Activated gamma-delta T cell treated with anti-CD3 and anti-CD28 coated beads, Interleukin-2, amount 50 U/mL, for 16 hours (primary cell): Measurements from ENCODE around the gene USH1C.

Experiments used
- DNase-seq: peaks from one replicate; pipeline ENCODE4 v3.0.0-alpha.2; 2020; ENCODE audit warnings: low read depth

The USH1C gene

DNA sequence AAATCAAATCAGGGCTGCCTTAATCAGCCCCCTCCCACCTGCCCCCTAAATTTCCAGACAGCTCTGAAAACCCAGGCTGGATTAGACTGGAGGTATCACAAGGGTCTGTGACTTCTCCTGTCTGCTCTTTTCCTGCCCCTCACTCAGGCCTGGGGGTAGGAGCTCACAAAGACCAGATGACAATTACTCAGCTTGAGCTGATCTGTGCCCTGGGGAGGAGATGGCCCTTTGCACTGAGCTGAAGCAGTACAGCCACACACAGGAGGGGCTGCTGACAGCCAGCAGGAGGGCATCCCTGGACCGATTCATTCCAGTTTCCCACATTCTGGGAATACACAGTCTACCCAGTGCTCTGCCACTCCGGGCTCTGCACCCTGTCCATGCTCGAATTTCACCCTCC is 71.7 kb downstream of the USH1C start:
- DNase-seq = no peak

DNA sequence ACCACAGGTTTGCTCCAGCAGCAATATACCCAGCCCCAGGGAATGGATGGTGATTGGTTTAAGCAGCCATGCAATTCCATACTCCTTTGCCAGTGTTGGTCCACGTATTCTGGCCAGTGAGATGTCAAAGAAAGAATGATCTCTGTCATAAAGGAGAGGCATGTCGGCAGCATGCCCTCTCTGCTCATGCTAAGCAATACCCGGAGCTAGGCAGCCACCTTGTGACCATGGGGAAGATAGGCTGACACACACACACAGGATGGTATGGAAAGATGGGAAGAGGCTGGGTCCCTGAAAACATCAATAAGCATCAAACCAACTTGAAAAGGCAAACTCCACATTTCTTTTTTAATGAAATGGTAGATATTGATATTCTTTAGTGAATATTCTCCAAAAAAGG is 72.7 kb downstream of the USH1C start:
- DNase-seq = no peak

DNA sequence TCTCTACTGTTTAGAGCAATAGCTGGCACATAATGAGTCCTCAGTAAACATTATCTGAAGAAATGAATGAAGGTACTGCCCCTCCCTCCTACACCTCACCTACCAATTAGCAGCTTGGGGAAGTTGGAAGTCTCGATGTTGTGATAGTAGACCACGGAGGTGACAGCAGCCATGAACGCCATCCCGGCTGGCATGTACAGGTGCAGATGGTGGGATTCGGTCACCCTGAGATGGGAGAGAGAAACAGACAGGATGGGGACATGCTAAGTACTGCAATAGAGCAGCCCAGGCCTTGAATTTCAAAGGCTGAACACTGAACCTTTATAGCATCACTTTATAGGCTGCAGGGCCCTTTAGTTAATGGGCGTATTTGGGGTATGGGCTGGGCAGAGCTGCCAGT is 74.2 kb downstream of the USH1C start:
- DNase-seq = no peak

DNA sequence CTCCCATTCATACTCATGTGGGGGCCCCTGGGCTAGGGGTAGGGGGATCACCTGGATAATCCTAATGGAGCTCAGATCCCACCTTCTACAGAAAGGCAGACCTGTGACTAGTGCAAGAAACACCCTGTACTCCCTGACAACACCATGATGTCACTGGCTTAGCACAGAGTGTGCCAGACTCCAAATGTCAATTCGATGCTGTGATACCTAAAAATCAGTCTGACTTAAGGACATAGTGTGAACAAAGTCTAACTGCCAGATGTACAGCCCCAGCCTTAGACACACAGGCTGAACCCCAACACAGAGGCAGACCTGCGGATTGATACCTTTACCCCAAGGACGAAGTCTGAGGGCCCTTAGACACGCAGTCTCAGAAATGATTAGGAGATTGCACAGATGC is 76.1 kb downstream of the USH1C start:
- no peak for DNase-seq

DNA sequence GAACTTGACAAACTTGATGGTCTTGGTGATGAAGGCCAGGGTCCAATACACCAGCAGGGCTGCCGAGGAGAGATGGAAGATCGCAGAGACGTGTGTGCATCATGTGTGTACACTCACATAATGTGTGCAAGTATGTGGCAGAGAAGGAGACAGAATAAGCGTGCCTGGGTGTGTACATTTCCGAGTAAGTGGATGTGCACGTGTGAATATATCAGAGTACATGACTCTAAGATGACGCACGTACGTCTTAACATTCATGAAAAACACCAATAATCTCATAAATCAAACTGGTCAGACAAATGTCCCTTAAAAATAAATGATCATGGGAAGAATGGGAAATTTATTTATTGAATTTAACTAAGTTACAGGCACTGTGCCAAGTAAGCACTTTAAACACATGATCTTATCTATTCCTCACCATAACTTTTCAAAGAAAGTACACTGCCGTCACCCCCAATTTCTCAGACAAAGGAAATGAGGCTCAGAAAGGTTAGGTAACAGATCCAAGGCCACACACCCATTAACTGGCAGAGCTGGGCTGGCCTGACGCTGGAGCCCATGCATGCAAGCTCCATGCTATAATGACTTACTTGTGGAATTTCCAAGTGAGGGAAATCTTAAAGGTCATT is 80.6 kb downstream of the USH1C start:
- DNase-seq = no peak

DNA sequence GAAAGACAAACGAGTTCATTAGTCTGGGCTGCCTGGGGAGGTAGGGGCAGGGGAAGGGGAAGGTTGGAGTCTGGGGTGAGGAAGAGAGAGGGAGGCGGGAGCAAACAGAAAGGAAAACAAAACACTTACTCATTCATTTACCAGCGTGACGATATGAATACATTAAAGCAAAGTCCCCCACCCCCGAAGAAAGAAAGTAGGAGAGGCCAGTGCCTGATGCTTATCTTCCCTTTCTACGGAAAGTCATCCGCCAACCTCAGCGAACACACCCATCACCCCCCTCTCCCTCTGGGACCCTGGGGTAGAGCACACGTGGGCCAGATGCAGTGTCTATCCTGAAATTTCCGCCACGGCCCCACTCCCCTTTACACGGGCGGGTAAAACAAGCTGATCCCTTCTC is 81.3 kb downstream of the USH1C start:
- DNase-seq = no peak

DNA sequence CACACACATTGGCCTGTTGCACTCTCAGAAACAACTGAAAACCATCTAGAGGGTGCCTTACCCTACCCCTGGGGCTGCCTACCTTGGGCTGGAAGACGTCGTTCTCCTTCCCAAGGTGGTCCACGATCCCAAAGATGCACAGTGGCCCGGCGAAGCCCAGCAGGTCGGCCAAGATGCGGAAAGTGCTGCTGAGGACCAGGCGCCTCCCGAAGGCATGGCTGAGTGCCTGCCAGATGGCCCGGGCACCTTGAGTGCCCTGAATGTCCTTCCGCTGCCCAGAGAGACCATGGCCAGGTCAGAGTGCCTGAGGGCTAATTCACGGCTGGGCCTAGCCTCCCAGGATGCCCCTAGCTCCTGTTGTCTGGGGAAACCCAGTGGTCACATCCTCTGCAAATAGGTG is 83.8 kb downstream of the USH1C start:
- no peak for DNase-seq

DNA sequence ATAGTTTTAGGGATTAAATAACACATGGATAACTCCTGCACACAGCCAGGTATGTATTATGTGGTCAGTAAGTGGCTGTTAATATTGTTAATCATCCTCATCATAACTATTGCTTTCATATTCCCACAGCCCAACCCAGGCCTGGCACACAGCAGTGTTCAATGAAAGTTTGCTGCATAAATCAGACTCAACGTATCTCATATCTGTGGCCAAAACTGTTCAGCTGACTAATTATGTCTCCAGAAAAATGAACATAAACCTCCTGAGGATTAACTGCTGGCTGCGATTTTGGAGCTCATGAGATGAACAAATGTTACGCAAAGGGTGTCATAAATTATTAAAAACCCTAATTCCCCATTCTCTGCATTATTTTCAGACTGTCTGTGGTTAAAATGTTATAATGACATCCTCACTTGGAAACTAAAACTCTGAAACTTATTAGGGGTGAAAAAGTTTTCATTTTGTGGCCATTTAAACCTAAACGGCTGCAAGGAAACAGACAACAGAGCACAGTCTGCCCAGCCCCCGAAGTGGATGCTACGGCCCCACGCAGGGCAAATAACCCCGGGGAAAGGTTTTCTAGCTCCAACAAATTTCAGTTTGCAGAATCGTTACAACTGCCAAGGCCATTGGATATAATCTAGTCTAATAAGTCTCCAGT is 84.8 kb downstream of the USH1C start:
- DNase-seq = no peak

DNA sequence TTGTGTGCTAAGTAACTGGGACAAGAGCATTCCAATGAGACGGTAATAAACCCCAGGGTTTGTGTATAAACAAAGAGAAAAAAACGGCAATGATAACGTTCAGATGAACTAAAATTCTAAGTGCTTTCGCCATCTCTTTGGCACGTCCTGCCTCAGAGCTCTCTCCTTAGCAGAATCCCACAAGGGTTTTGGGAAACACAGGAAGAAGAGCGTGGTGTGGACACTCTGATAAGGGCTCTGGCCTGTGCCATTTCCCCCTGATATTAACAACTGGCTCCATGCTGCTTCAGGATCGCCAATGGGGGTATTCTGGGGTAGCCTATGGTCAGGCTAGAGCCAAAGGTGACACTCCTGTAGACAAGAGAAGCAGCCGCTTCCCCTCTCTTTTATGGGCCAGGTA is 85.9 kb downstream of the USH1C start:
- DNase-seq = no peak

DNA sequence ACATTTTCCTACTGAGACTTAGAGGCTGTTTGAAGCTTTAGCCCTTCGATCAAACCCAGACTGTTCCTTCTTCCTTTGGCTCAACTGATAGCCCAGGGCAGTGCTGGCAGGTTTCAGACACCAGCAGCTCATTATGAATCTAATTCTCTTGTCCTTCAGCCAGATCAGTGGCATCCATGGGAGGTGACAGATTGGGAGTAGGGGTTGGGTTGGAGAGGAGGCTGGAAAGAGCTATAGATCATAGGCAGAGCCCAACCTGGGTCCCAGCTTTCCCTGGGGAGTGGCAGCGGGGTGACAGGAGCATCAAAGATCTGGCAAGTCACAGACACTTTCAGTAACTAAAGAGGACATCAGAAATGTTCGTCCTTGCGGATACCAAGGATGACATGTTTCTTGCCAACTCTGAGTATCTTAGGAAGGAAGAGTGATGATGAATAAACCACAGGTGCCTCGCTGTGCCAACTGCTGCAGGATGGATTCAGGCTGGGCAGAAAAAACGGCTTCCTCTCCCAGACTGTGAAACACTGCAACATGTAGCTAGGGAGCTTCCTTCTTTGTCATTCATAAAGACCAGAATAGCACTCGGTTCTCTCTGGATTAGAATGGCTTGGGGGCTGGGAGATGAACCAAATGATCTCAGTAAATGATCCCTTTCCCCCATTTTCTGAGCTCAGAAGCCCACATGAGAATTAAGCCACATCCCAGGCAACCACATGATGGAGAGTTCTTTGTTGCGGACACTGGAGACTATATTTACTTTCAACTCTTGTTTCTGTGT is 86.6 kb downstream of the USH1C start:
- no peak for DNase-seq

DNA sequence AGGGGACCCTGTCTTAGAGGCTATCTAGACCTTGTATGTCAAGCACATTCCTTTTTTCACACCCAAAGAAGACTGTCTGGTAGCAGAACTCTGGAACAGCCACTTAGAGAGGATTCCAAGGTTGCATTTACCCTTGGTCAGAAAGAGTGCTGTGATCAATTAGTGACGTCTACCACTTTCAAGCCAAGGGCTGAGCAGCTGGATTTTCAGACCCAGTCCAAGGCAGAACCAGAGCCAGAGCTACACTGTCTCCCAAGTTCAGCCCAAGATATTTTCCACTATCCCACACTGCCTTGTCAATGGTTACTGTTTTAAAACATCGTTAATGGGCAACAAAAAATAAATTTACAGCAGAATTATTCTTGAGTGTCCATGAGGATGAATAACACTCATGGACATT is 91.5 kb downstream of the USH1C start:
- no peak for DNase-seq

DNA sequence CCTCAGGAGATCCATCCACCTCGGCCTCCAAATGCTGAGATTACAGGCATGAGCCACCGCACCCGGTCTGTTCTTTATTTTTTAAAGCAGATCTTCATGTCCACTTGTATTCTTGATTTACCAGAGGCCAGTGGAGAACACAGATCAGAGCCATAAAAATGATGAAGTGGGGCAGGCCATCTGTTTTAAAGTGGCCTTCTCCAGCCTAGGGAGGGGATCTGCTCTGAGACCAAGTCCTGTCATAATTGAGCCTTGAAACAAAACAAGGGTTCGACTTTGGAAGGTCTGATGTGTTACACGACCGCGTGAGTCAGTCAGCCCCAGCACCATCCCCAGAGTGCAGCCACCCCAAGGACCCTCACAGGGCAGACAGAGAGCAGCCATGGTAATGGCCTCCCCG is 95.1 kb downstream of the USH1C start:
- no peak for DNase-seq

DNA sequence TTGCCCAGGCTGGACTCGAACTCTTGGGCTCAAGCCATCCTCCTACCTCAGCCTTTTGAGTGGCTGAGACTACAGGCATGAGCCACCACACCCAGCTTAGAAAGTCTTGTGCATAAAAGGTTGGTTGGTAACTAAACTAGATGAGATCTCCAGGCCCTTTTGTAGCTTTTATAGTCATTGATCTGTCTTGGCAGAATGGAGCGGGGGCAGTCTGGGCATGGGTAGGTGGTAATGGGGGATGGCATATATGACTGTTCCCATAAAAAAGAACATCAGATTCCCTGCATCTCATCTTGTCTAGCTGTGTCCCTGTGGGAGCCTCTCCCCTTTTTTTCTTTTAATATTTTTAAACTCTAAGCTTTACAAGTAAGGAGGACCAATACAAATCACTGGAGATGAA is 97.7 kb downstream of the USH1C start:
- DNase-seq = no peak

DNA sequence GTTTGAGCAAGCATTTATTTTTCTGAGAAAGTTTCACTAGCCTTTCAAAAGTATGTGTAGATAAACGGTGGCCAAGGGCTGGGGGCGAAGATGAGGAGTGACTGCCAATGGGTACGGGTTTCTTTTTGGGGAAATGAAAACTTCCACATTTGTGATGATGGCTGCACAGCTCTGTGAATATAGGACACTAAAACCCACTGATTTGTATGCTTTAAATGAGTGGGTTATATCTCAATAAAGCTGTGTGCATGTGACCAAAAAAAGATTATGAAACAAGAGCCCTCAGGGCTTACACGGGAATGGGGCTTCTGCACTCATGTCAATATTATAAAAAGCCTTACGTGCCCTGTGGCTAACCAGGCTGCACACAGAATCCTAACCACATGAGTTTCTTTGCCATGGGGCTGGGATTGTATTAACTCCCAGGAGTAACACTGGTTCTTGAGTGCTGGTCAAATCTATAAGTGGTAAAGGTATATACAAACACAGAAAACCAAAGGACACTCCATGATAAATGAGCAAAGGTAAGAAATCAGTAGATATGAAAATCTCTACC is 98.9 kb downstream of the USH1C start:
- DNase-seq = no peak

DNA sequence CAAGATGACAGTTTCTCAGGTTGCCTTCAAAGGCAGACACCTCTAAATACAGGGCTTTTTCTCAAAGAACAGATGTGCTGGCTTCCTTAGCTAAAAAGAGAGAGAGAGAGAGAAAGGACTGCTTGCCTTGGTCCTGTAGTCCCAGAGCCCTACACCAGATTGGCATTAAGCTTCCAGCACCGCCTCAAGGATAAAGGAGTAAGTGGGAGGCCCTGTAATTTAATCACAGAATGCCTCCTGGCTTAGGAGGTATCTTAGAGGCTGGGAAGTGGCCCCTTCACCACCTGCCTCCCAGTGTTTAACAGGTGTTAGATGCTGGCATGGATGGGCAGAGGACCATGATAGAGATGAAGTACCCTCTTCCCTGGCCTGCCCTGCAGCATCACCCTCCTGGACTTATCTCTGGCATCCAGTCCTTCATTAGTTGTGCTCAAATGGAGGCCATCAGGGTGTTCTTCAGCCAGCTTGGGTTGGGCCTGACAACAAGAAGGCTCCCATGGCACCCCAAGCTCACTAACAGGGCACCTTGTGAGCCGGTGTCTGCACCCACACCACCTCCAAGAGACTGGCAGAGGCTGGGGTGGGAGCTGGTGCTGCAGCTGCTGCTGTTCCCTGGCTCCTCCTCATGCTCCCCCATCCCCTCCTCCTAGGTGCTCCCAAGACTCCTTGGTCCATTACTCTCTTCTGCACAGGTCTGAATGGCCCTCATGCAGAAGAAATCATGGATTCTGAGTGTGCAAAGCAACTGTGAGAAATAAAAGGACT is 100.1 kb downstream of the USH1C start:
- DNase-seq = no peak
